ENCODE measurements around the gene PIWIL4. TPM values are rescaled to one million over a fixed set of nuclear protein-coding genes. Genes with fewer than 3 reads are reported as not detected.

The PIWIL4 gene
- total RNA-seq, 1 experiment from 2014 or later: 0.15 TPM

Other genes with a start within 250 kb of the PIWIL4 start
- not detected in 2 replicates for gene GPR83, start 165.9 kb upstream of the PIWIL4 start, total RNA-seq (2014; rRNA removed)
- gene MRE11, start 73.5 kb upstream of the PIWIL4 start, total RNA-seq (2014; rRNA removed): 19.0 and 20.1 TPM in 2 replicates
- gene ANKRD49, start 73.4 kb upstream of the PIWIL4 start, total RNA-seq (2014; rRNA removed): 6.9 and 9.0 TPM in 2 replicates
- not detected in 2 replicates for gene C11orf97, start 54.9 kb upstream of the PIWIL4 start, total RNA-seq (2014; rRNA removed)
- 2.8 and 4.1 TPM in 2 replicates for gene FUT4, start 23.4 kb upstream of the PIWIL4 start, total RNA-seq (2014; rRNA removed)
- 32.6 and 37.9 TPM in 2 replicates for gene AMOTL1, start 201.0 kb downstream of the PIWIL4 start, total RNA-seq (2014; rRNA removed)